GOT3 (cell line): Measurements from ENCODE around the gene KIF9.
"Not testable (repeated sequence)": the region's sequence is repeated elsewhere in the genome, so short reads cannot be mapped to it uniquely, and the experiment has no call there.

Experiments used
- DNase-seq: peaks from one replicate; lab custom pipeline; 2025; ENCODE audit warnings: mixed read lengths; lab: John Stamatoyannopoulos, UW

The KIF9 gene

DNA sequence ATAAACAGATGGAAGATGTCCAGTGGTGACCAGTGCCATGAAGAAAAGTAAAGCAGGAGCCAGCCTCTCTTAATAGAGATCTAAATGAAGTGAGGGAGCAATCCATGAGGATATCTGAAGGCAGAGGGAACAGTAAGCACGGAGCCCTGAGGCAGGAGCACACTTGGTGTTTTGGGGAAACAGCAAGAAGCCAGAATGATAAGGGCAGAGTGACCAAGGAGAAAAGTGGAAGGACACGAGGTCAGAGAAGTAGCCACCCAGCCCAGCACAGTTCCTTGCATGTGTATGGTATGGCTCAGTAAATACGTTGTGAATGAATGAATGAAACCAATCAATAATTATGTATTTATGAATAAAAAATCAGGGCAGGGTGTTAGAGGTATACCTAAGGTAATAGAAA, 11.8 kb upstream of the KIF9 start:
- no peak for DNase-seq

DNA sequence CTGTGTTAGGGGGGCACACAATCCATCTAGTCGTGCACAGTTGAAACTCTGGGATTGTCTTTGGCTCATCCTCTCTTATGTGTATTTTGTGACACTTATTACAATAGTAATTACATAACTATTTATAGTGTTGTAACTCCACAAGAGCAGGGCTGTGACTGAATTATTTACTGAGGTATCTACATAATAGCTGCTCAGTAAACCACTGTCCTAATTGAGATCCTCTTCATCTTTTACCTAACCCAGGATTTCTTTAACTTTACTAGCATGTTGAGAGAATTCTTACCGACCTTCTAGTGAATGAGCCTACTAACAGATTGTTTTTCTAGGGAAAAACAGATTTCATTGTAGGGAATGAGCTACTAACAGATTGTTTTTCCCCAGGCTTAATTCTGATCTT, 11.2 kb upstream of the KIF9 start:
- no peak for DNase-seq

DNA sequence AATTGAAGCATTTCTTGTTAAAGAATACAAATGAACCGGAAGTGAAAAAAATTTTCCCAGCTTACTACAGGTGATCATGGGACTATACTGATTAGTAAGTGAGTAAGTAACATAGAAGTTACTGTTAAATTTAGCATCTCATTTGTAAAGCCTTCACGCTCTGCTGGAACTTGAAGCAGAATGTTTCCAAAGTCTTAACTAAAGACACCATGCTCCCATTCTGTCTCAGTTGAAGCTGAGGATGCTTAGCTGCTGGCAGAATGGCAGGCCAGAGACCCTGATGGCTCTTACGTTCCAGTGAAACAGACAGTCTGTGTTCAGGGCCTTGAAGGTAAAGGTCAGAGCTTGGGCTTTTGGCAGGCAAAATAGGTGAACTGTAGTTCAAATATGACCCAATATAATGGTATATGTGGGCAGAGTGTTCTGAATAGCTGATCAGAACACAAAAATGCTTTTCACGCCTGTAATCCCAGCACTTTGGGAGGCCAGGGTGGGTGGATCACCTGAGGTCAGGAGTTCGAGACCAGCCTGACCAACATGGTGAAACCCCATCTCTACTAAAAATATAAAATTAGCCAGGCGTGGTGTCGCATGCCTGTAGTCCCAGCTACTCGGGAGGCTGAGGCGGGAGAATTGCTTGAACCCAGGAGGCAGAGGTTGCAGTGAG, 9.3 kb upstream of the KIF9 start:
- DNase-seq: not testable (repeated sequence)

DNA sequence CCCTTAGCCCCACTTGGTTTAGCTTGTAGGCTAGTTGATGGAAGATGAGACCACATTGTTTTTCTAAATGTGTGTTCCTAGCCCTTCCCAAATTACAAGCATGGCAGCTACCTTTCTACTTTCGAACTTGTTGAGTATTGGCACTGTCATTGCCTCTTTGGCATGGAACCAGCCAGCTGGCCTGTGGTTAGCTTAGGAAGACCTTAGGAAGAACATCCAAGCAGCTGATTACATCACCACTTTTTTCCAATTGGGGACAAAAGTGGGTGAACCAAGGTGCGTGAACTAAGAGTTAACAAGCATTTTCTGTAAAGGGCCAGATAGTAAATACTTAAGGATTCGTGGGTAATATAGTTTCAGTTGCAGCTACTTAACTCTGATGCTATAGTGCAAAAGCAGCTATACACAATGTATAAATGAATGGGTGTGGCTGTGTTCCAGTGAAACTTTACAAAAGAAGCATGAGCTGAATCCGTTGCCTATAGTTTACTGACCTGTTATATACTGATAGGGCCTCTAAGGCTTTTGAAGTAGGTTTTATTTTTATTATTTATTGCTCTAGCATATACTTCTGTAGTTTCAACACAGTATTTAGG, 8.7 kb upstream of the KIF9 start:
- DNase-seq: no peak

DNA sequence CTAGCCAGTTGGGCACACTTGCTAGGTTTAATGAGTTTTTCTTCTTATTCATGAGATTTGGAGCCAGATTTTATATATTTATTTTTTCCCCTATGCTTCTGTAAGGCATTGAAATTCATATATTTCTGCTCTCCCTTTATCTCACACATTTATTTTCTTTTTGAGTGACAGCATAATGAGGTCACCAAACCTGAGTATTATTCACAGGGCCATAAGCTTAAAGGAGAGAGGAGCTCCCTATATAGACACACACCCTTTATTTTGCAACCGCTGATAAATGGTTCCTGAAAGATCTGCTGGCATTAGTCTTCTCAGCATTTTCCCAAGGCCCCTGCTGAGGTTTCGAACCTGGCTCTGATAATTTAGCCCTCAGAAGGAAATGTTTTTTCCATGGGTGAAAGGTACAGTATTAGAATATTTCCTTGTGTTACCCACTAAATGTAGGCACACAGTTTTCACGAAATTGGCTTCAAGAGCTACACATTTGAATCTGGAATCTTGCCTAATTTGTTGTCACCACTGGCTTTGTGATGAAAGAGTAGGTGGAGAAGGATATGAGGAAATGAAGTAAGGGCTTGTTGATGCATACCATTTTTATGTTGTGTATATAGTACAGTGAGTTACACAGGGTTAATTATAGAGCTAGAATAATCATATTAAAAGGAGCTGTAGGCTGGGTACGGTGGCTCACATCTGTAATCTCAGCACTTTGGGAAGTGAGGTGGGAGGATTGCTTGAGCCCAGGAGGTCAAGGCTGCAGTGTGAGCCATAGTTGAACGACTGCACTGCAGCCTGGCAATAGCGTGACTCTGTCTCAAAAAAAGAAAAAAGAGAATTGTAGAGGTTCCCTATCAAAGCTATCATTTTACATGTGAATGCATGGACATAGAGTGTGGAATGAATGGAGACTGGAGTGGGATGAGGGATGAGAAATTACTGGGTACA, 6.6 kb upstream of the KIF9 start:
- DNase-seq: no peak

DNA sequence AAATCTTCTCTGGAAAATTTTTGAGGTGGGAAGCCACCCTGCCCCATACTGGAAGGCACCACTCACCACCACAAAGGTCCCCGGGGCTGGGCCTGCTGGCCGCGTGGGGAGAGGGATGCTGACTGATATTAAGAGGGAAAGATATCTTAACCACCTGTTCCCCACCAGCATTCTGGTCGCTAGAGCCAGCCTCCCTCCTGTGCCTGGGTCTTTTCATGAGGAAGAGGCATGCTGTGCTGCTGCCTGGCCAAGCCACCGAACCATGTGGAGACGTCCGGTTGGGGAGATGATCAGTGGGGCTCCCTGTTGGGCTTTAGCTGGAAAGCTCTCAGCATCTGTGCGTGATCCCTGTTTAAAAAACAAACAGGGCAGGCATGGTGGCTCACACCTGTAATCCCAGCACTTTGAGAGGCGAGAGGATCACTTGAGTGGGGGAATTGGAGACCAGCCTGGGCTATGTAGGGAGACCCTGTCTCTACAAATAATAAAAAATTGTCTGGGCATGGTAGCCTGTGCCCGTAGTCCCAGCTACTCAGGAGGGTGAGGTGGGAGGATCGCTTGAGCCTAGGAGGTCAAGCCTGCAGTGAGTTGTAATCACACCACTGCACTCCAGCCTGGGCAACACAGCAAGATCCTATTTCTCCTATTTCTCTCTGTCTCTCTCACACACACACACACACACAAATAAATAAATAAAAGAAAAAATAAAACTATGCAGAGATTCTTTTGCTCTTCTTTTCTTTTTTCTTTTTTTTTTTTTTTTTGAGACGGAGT, 1.2 kb upstream of the KIF9 start:
- DNase-seq: no peak

DNA sequence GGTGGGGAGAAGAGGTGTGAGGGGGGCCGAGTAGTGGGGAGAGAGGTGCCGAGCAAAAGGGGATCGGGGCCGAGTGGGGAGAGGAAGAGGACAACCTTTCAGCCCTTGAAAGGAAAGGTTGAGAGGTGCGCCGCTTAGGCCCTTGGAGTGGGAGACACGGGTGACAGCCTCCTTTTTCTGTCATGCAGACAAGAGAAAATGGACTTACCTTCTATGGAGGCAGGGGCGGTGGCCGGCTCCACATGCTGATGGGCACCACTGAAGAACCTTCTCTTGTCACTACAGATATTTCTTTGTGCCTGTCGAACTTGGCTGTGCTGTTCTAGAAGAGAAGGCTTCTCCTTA, 566 bp upstream of the KIF9 start:
- DNase-seq: no peak

DNA sequence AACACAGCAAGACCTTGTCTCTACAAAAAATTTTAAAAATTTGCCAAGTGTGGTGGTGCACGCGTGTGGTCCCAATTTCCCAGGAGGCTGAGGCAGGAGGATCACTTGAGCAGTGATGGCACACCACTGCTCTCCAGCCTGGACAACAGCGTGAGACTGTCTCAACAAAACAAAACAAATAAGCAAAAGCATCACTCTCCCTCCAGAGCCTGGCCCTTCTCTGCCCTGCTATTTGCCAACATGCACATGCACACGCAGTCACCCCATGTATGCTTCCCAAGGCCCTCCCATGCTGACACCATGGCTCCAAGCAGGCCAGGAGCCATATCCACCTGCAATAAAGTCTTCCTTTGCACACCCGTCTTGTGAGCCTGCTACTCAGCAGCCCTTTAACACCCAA, 2.1 kb downstream of the KIF9 start:
- no peak for DNase-seq

DNA sequence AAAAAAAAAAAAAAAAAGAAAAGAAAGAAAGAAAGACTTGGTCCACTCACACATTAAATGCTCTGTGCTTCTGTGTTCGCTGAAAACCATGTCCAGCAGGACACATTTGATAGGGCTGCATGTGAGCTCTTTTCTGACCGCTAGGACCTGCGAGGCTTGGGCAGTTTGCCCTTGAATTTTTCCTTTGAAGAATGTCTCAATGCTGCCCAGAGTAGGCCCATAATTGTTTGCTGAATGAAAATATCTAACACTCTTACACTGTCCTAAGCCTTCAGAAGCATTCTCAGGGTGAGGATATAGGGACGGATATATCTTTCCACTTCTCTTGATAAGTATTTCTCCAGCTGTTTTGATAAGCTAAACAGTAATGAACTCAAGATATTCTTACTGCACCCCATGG, 6.0 kb downstream of the KIF9 start:
- DNase-seq: no peak

DNA sequence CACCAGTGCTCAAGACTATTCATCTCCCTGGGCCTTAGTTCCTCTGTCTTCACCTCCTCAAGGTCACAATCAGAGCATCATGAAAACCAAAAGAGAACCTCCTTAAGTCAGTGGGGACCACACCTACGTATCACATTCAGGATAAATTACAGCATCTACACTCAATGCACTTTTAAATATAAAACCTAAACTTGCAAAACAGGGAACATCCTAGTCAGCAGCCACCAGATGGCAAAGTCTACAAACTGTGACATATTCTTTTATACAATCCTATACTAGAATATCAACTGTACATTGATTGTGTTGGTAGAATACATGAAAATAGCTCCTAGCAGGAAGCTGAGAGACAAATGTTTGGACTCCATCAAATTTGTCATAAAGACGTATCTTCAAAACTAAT, 7.9 kb downstream of the KIF9 start:
- no peak for DNase-seq

DNA sequence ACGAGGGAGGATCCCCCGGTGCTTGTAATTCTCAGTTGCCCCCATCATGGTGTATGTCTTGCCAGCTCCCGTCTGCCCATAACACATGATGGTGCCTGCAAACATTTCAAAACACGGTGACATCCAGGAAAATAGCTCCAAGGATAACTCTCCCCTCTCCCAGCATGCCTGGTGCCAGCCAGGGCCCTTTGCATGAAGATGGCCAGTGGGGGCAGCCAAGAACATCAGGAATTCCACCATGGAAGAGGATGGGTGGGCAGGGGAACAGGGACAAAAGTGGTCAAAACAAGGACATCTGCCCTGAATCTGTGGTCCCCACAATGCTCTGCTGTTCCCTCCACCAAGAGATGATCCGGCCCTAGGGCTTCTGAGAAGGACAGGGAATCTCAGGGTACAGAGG, 9.0 kb downstream of the KIF9 start:
- DNase-seq: no peak

DNA sequence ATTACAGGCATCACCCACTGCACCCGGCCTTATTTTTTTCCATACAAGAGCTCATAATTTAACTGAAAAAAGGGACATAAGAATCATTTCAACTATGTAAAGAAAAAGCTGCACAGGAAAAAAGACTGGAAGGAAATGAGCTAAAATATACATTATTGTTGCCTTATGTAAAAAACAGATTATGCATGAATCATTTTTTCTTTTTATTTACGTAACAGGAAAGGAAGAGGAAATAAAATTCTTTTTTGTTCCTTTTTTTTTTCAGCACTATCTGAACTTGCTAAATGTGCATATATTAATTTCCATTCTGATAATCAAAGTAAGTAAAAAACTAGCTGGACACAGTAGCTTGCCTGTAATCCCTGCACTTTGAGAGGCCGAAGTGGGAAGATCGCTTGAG, 12.1 kb downstream of the KIF9 start:
- no peak for DNase-seq

DNA sequence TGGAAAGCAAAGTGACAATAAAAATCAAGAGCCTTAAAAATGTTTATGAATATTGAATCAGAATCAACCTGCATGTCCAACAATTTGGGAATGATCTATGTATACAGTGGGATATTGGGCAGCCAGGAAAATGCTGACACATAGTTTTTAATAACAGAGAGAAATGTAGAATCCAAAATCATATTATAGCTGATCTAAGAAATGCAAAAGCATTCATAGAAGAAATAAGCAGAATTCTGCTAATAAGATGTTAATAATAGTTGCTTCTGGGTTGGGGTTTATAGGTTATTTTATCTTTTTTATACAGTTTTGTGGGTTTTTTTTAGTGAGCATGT, 15.1 kb downstream of the KIF9 start:
- DNase-seq: no peak

DNA sequence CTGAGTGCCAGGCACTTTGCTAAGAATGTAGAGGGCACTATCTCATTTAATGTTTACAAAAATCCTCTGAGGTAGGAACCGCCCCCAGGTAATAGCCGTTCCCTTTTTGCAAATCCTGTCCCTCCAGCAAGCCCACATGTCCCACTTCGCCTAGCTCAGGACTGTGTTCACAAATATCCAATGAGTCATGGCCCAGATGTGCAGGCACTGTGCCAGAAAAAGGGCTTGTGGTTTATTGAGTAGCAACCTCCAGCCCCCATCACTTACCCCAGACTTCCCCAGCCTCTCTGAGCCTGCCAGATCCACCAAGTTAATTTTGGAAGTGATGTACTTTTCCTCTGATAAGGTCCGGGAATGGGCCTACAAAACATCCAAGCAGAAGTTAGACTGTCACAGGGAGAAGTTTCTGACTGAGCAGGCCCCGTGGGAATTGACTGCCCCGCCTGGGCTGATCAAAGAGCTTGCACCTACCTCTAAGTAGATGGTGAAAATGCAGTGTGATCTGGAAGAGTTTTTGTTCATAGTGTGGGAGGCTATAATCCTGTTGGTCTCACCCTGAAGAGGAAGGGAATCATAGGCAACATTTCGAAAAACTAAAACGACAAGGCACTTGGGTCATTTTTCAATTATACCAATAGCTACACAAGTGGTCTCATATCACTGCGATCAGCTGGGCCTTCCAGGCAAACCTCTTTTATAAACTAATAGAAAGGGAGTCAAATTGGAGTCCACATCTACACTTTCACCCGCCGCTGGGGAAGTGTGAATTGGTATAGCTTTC, 15.7 kb downstream of the KIF9 start:
- DNase-seq: no peak

DNA sequence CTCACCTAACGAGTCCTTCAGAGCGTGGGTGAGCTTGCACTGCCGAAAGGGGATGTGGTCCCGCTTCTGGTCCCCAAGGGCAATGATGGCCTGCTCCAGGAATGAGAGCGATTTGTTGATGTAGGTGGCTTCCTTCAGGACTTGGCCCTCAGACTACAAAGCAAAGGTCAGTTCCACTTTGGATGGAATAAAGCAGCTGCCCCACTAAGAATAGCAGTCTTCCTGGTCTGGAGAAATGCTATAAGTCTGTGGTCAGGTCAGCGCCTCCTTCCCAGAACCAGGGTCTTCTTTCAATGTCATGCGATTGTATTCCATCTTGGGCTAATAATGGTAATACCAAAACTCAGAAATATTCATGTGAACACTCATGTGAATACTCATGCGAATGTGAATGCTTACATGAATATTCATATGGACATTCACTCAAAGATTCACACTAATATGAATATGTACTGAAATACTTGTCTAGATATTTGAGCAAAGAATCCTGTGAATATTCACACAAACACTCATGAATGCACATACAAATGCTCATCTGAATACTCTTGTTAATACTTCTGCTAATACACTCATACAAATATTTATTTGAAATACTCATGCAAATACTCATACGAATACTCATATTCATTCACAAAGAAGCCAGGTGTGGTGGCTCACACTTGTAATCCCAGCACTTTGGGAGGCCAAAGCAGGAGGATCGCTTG, 16.7 kb downstream of the KIF9 start:
- no peak for DNase-seq

DNA sequence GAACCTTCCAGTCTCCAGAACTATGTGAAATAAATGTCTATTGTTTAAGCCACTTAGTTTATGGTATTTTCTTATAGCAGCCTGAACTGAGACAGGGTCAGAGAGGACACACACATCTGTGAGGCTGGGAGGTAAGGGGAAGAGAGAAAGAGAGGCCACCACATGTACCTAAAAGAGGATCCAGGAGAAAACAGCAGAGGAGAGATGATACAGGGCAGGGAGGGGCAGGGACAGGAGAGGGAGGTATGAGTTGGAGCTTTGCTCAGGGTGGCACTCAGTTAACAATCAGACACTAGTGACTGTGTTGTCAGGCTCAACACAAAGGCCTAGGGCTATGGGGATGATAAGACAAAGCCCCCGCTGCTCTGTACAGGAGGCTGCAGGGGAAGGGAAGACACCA, 17.6 kb downstream of the KIF9 start:
- DNase-seq: no peak

DNA sequence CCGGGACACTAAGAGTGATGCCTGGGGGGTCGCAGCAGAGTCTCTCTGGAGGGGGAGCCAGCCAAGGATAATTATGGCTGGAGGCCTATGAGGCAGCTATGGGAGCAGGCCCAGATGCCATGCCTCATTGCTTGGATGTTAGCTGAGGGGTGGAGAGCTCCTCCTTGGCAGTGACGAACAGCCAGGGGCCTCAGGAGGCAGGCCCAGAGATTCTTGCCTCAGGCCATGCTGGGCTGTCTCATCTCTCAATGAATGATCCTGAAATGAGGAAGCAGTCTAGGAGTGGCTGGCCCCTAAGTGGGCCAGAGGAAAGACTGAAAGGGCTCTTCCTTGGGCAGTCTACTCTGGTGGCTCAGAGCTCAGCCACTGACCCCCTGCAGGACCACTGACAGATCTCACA, 21.3 kb downstream of the KIF9 start:
- DNase-seq: no peak

DNA sequence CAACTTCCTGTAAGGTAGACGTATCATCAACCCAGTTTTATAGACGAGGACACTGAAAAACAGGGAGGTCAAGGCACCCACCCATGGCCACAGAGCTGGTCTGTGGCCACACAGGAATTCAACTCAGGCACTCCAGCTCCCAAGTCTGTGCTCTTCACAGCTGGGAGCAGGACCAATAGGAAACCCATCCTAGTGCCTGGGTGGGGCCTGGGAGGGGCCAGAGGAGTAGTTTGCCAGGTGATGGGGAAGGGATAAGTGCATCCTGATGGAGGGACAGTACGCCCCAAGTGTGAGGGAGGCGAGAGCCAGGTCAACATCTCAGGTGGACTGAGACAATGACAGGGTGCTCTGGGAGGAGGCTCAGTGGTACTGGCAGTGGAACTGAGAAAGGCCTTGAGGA, 22.0 kb downstream of the KIF9 start:
- no peak for DNase-seq

DNA sequence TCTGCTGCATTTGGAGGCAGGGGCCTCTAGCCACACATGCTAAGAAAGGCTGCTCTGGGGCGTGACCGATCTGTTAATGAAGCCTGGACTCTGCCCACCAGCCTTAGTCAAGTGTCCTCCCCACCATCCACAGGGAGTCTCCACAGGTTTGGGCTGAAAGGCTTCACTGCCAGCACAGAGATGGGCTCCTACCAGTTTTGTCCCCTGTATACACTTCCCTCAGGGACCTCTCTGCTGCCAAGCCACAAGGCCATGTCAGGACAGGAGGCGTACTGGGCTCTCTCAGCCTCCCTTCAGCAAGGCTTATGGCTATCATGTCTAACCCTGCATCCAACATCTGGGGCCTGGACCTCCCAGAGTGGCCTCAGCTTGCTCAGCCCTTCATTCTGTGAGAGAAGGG, 23.5 kb downstream of the KIF9 start:
- no peak for DNase-seq

DNA sequence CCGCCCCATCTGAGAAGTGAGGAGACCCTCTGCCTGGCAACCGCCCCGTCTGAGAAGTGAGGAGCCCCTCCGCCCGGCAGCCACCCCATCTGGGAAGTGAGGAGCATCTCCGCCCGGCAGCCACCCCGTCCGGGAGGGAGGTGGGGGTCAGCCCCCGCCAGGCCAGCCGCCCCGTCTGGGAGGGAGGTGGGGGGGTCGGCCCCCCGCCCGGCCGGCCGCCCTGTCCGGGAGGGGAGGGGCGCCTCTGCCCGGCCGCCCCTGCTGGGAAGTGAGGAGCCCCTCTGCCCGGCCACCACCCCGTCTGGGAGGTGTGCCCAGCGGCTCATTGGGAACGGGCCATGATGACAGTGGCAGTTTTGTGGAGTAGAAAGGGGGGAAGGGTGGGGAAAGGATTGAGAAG, 26.3 kb downstream of the KIF9 start:
- DNase-seq: not testable (repeated sequence)

DNA sequence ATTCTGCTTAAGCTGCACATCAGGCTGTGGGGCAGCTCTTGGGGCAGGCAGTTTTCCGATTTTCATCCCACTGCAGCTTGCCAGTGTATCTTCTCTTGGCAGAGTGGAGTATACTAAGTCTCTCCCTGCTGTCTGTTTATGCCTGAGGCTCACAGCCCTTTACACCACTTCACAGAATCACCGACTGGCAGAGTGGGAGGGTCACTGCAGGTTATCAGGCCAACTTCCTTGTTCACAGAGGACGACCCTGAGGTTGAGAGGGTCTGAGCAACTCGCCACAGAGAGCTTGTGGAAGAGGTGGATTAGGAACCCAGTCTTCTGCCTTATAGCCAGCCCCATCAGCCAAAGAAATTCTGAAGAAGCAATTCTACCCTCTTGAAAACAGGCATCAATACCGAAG, 30.9 kb downstream of the KIF9 start:
- no peak for DNase-seq
